HEK293T (cell line): ENCODE data around the gene LNPEP.

Experiments used
- BHLHE40 ChIP-seq: fragments of 450-650 bp; IDR thresholded peaks from 2 replicates; pipeline ENCODE4 v1.6.1; 2016; ENCODE audit warnings: mild to moderate bottlenecking, moderate library complexity, borderline replicate concordance
- FOXA1 ChIP-seq: fragments of 450-650 bp; IDR thresholded peaks from 2 replicates; pipeline ENCODE4 v1.6.1; 2016; ENCODE audit warnings: mild to moderate bottlenecking
- FOXK2 ChIP-seq: fragments of 450-650 bp; IDR thresholded peaks from 2 replicates; pipeline ENCODE4 v1.6.1; 2016; ENCODE audit warnings: mild to moderate bottlenecking
- FOXM1 ChIP-seq: fragments of 450-650 bp; IDR thresholded peaks from 2 replicates; pipeline ENCODE4 v1.6.1; 2017; ENCODE audit warnings: mild to moderate bottlenecking, borderline replicate concordance
- LEF1 ChIP-seq: fragments of 450-650 bp; IDR thresholded peaks from 2 replicates; pipeline ENCODE4 v1.6.1; 2017; ENCODE audit warnings: mild to moderate bottlenecking, borderline replicate concordance
- ZNF384 ChIP-seq: fragments of 450-650 bp; IDR thresholded peaks from 2 replicates; pipeline ENCODE4 v1.6.1; 2016

DNA sequence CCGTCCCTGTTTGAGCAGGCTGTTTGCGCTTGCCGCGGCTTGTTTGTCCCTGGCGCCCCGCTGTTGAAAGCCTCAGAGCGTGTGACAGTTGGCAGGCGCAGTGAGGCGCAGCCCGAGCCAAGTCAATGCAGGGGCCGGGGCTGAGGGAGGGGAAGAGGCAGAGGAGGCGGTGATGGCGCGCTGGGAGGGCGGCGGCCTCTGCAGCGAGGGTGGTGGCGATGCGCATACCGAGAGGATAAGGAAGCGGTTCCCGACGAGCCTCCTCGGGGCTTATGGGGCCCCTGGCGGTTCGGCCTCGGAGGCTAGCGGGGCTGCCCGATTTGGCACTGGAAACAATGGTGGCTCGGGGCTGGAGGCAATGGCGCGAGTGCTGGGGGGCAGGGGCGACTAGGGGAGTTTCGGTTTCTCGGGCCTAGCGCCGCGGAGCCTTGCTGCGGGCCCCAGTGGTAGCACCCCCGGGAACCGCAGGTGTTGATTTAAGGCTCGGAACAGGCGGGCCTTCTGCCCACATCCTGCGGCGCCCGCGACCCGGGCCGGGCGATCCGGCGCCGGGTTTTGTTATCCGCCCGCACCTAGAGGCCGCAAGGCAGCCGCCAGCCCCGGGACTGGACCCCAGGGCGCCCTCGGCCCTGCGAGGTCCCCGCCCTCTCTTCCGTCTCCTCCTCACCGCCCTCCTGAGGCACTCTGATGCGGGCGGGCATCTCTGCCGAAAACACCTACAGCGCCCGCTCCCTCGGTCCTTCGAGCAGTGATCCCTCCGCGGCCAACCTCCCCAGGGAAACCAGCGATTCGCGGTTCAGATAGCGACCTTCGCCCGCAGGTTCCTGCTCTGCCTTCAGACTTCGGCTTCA is 947 bp upstream of the LNPEP start:
- TF ChIP-seq LEF1 (no peak), FOXA1 (no peak), FOXM1 (peak; percentile 77; the same call in 1 of the 2 replicates), FOXK2 (no peak), ZNF384 (no peak), BHLHE40 (no peak)
